Endodermal cell (in vitro differentiated cells): ENCODE results near the gene SOCS3. TPM values are rescaled to one million over a fixed set of nuclear protein-coding genes. Genes with fewer than 3 reads are reported as not detected.

ENCODE experiments used
- DNase-seq: peaks from one replicate; pipeline ENCODE4 v3.0.0-alpha.2; 2017
- H3K27ac ChIP-seq: 2 replicates; pipeline ENCODE4 v1.5.1; 2013; ENCODE audit warnings: mild to moderate bottlenecking, low read depth, low read length, moderate library complexity
- H3K27me3 ChIP-seq: 2 replicates; pipeline ENCODE4 v1.6.1; 2013; ENCODE audit warnings: mild to moderate bottlenecking, low read length, moderate library complexity; ENCODE audit not compliant: insufficient read depth, control insufficient read depth, poor library complexity, severe bottlenecking
- H3K36me3 ChIP-seq: 2 replicates; pipeline ENCODE4 v1.7.0; 2013; ENCODE audit warnings: mild to moderate bottlenecking, low read length, moderate library complexity; ENCODE audit not compliant: control insufficient read depth, insufficient read depth
- H3K4me1 ChIP-seq: one replicate; pipeline ENCODE4 v1.7.0; 2013; ENCODE audit warnings: low read length; ENCODE audit not compliant: control insufficient read depth, insufficient read depth
- H3K4me3 ChIP-seq: 2 replicates; pipeline ENCODE4 v1.5.1; 2013; ENCODE audit warnings: mild to moderate bottlenecking, low read length, moderate library complexity
- H3K9ac ChIP-seq: 2 replicates; pipeline ENCODE4 v1.6.1; 2013; ENCODE audit warnings: mild to moderate bottlenecking, low read length, moderate library complexity; ENCODE audit not compliant: poor library complexity, severe bottlenecking; ENCODE audit errors: extremely low read depth
- H3K9me3 ChIP-seq: 2 replicates; pipeline ENCODE4 v1.6.1; 2013; ENCODE audit warnings: mild to moderate bottlenecking, low read length, moderate library complexity; ENCODE audit not compliant: control insufficient read depth
- H3K27ac Mint-ChIP-seq: 2 replicates; pipeline ENCODE4 v1.8.0; 2020; ENCODE audit warnings: mixed read lengths
- H3K27me3 Mint-ChIP-seq: 2 replicates; pipeline ENCODE4 v1.8.0; 2021; ENCODE audit warnings: mild to moderate bottlenecking, mixed read lengths; ENCODE audit not compliant: insufficient read depth
- H3K36me3 Mint-ChIP-seq: 2 replicates; pipeline ENCODE4 v1.8.0; 2020; ENCODE audit warnings: low read depth, mixed read lengths
- H3K4me1 Mint-ChIP-seq: 2 replicates; pipeline ENCODE4 v1.8.0; 2020; ENCODE audit warnings: mixed read lengths
- H3K4me3 Mint-ChIP-seq: 2 replicates; pipeline ENCODE4 v1.8.0; 2020; ENCODE audit warnings: mild to moderate bottlenecking, moderate library complexity, mixed read lengths
- H3K9me3 Mint-ChIP-seq: 2 replicates; pipeline ENCODE4 v1.8.0; 2020; ENCODE audit warnings: mild to moderate bottlenecking, mixed read lengths
- CTCF ChIP-seq: fragments of 200-600 bp; sonication (generic); conservative IDR thresholded peaks from 2 replicates; pipeline ENCODE4 v1.5.0; 2021; ENCODE audit warnings: antibody characterized with exemption, mild to moderate bottlenecking
- WGBS, 2 experiments: methylation state at CpG; one replicate each; pipeline versions ENCODE4 v1.1.5 to v1.1.7; 2013; ENCODE audit warnings: missing lambda C conversion rate in 2 of 2, mixed read lengths in 1 of 2; ENCODE audit not compliant: insufficient coverage in 1 of 2, insufficient read length in 1 of 2; 5-methylcytosine and 5-hydroxymethylcytosine counted together
- total RNA-seq, 2 donors: library from RNA; stranded (reverse); fragmentation: NEBNext Ultra II Directional in 1 of 2; extraction: Animal tissue kit (Norgen Biotek cat#: 25700) in 1 of 2; gene quantifications; 2 replicates in 1 of 2; 3 replicates in 1 of 2; pipeline ENCODE4 v1.2.1, GENCODE V29; 2021

Gene SOCS3
- total RNA-seq, 2 donors from 2014 or later, result 54.2 to 75.3 TPM

- no peaks in the 10 kb centered on the region for H3K9me3 ChIP-seq
- 97 to 98% methylated on average over 9 to 14 of the region's 14 CpGs for WGBS, 2 experiments
- no peak for DNase-seq
- H3K27ac Mint-ChIP-seq, result no peak overlapping the region
- H3K27me3 Mint-ChIP-seq, result no peaks in the 10 kb centered on the region
- H3K27ac ChIP-seq, result no peak overlapping the region
- no peak overlapping the region for H3K4me3 Mint-ChIP-seq
- peaks cover 6% of the 10 kb centered on the region for H3K4me1 ChIP-seq
- no peak for TF ChIP-seq CTCF
- H3K36me3 Mint-ChIP-seq, result peaks cover 70% of the 10 kb centered on the region
- peaks cover 83% of the 10 kb centered on the region for H3K36me3 ChIP-seq
- no peak overlapping the region for H3K9ac ChIP-seq
- H3K4me1 Mint-ChIP-seq, result peaks cover 13% of the 10 kb centered on the region
- no peak overlapping the region for H3K4me3 ChIP-seq
- H3K27me3 ChIP-seq, result no peaks in the 10 kb centered on the region
- H3K9me3 Mint-ChIP-seq, result no peaks in the 10 kb centered on the region
Measured at GRCh38 chr17:78403822-78404221, 43.9 kb upstream of the SOCS3 start.

DNA sequence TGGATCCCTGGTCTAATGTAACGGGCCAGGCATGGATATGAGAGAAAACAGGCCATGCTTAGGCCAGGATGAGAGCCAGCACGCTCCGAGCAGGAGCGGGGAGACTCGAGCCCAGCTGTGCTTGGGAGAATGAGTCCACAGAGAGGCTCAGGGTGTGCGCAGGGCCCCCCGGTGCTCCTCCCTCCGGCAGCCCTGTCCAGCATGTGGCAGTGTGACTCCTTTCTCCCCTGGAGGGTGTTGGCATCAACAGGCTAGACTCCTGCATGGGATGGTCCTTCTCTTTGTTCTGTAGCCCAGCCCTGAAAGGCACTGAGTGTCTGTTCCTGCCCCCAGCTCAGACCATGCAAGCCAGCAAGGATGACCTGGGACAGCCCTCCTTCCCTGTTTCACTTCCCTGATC lies 42.0 kb upstream of the SOCS3 start:
- Mint-ChIP-seq H3K4me3 (no peak overlapping the region), H3K27ac (no peak overlapping the region)

GRCh38 chr17:78401246-78401645 lies 41.4 kb upstream of the SOCS3 start:
- Mint-ChIP-seq H3K4me3 (no peak overlapping the region), H3K27me3 (no peaks in the 10 kb centered on the region), H3K27ac (no peak overlapping the region), H3K36me3 (peaks cover 86% of the 10 kb centered on the region), H3K4me1 (no peaks in the 10 kb centered on the region), H3K9me3 (no peaks in the 10 kb centered on the region)
- DNase-seq, result no peak
- no peaks in the 10 kb centered on the region for H3K27me3 ChIP-seq
- no peak overlapping the region for H3K4me3 ChIP-seq
- H3K9me3 ChIP-seq, result no peaks in the 10 kb centered on the region
- no peak overlapping the region for H3K9ac ChIP-seq
- no peak overlapping the region for H3K27ac ChIP-seq
- TF ChIP-seq CTCF, result no peak
- no peaks in the 10 kb centered on the region for H3K4me1 ChIP-seq
- WGBS, 2 experiments, result 68 to 76% methylated on average over 4 to 6 of the region's 6 CpGs
- peaks cover 86% of the 10 kb centered on the region for H3K36me3 ChIP-seq

More for the DNA sequence above, 42.0 kb upstream of the SOCS3 start:
- Histone ChIP-seq H3K27ac (no peak overlapping the region), H3K27me3 (no peaks in the 10 kb centered on the region), H3K9ac (no peak overlapping the region), H3K9me3 (no peaks in the 10 kb centered on the region), H3K4me1 (no peaks in the 10 kb centered on the region), H3K36me3 (peaks cover 86% of the 10 kb centered on the region), H3K4me3 (no peak overlapping the region)
- DNase-seq, result no peak
- Mint-ChIP-seq H3K36me3 (peaks cover 81% of the 10 kb centered on the region), H3K9me3 (no peaks in the 10 kb centered on the region), H3K27me3 (no peaks in the 10 kb centered on the region), H3K4me1 (no peaks in the 10 kb centered on the region)
- WGBS, 2 experiments, result 61 to 97% methylated on average over 5 to 8 of the region's 8 CpGs
- TF ChIP-seq CTCF, result no peak
